GM18907 (cell line): ENCODE measurements around the gene ESPL1.

ENCODE experiments used
- ATAC-seq: cut with Tn5 transposase; IDR thresholded peaks from one replicate; pipeline ENCODE4 v1.9.1; 2021; ENCODE audit warnings: mild to moderate bottlenecking, moderate library complexity; ENCODE audit not compliant: unreplicated experiment

ESPL1 gene

GRCh38 chr12:53267999-53268629, at the start of gene ESPL1:
Gene ESPL1, plus strand, starts transcription at chr12:53268299. Its CDS starts 468 bp downstream, at chr12:53268767.
- ATAC-seq = peak; percentile 80

- no peak for ATAC-seq
These were observed 49.4 kb upstream of the ESPL1 start for GRCh38 chr12:53218551-53219291.

GRCh38 chr12:53219292-53219955, 48.7 kb upstream of the ESPL1 start:
- ATAC-seq = peak; percentile 6

GRCh38 chr12:53219956-53220693, 48.0 kb upstream of the ESPL1 start:
- peak; percentile 40 for ATAC-seq

- ATAC-seq = peak; percentile 52
These were observed 47.4 kb upstream of the ESPL1 start for GRCh38 chr12:53220694-53221202.

- peak; percentile 27 for ATAC-seq
These were observed 46.7 kb upstream of the ESPL1 start for GRCh38 chr12:53221203-53222080.

GRCh38 chr12:53222170-53222721, 45.9 kb upstream of the ESPL1 start:
- no peak for ATAC-seq

- ATAC-seq = no peak
These were observed 45.3 kb upstream of the ESPL1 start for GRCh38 chr12:53222806-53223261.

- no peak for ATAC-seq
These were observed 44.6 kb upstream of the ESPL1 start for GRCh38 chr12:53223389-53224060.

GRCh38 chr12:53224061-53224896, 43.8 kb upstream of the ESPL1 start:
- ATAC-seq = no peak

- ATAC-seq = no peak
These were observed 43.0 kb upstream of the ESPL1 start for GRCh38 chr12:53224897-53225634.

GRCh38 chr12:53225635-53226424, 42.3 kb upstream of the ESPL1 start:
- ATAC-seq = no peak

GRCh38 chr12:53226815-53227214, 41.3 kb upstream of the ESPL1 start:
- ATAC-seq = no peak

- no peak for ATAC-seq
These were observed 40.8 kb upstream of the ESPL1 start for GRCh38 chr12:53227341-53227740.

- ATAC-seq = no peak
These were observed 40.3 kb upstream of the ESPL1 start for GRCh38 chr12:53227836-53228235.

GRCh38 chr12:53229454-53229853, 38.6 kb upstream of the ESPL1 start:
- ATAC-seq = no peak
